Measurements from ENCODE around the gene ITGA11. TPM values are rescaled to one million over a fixed set of nuclear protein-coding genes. Genes with fewer than 3 reads are reported as not detected.

ITGA11 gene
- total and polyA plus RNA-seq, 10 donors = 0.27 to 17.2 (median 5.8) TPM

- 74 to 94% (median 79%) methylated on average over 3 to 6 of the region's 6 CpGs for WGBS, 5 donors
- DNase-seq = peak; percentile 32
- H3K4me3 ChIP-seq = no peak overlapping the region
- no peaks in the 10 kb centered on the region for H3K27me3 ChIP-seq (replicated peaks in 1 of 7)
- no peak overlapping the region for H3K27ac ChIP-seq
- H3K9me3 ChIP-seq = no peaks in the 10 kb centered on the region
- TF ChIP-seq POLR2AphosphoS5 (IDR thresholded peaks at IDR 0.05) (no peak), CTCF (IDR thresholded peaks at IDR 0.05 in 8 of 11, conservative IDR thresholded peaks at IDR 0.05 in 3 of 11) (no peak), POLR2A (IDR thresholded peaks at IDR 0.05) (no peak)
- intact Hi-C loops (cut with DNase I; ENCODE audit: low total_unique reads) = no loop called here
- no peaks in the 10 kb centered on the region for H3K36me3 ChIP-seq
- no peaks in the 10 kb centered on the region for H3K4me1 ChIP-seq
These were observed 113.7 kb downstream of the ITGA11 start for GRCh38 chr15:68318008-68318835.

DNA sequence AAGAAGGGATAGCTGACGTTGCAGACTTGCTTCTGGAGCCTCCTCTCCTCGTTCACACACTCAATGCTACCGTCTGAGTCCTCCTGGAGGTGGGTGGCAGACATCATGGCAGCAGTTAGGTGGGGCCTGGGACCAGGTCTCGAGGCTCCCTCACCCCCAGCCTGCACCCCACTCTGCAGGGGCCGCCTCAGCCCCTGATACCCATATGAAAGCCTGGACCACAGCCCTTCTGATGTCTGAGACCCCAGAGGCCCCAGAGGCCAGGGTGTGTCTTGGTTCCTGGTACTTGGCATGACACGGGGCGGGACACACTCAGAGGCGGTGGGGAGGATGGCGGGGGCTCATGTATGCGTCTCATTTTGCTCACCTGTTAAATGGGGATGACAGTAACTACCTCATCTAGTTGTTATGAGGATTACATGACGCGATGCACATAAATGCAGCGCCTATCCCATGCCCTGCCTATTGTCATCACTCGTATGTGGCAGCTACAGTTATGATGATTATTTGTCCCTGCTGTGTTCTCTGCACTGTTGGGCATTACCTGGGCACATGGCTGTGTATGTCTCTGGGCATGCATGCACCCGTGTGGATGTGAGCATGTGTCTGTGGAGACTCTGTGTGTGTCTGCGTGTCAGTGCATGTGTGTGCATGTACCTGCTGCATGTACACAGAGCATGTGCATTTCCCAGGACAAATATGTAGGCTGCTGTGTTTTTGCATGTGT lies 114.5 kb downstream of the ITGA11 start:
- intact Hi-C loops (cut with DNase I; ENCODE audit: low total_unique reads) = no loop called here
- no peaks in the 10 kb centered on the region for H3K4me1 ChIP-seq
- DNase-seq = peak; percentile 64
- no peaks in the 10 kb centered on the region for H3K9me3 ChIP-seq
- no peak for TF ChIP-seq POLR2AphosphoS5 (IDR thresholded peaks at IDR 0.05)
- no peak for TF ChIP-seq CTCF (IDR thresholded peaks at IDR 0.05 in 8 of 11, conservative IDR thresholded peaks at IDR 0.05 in 3 of 11)
- TF ChIP-seq POLR2A (IDR thresholded peaks at IDR 0.05) = no peak
- 87 to 95% (median 89%) methylated on average over 16 of the region's 16 CpGs for WGBS, 5 donors
- no peaks in the 10 kb centered on the region for H3K27me3 ChIP-seq (replicated peaks in 1 of 7)
- H3K36me3 ChIP-seq = no peaks in the 10 kb centered on the region
- no peak overlapping the region for H3K27ac ChIP-seq
- no peak overlapping the region for H3K4me3 ChIP-seq

DNA sequence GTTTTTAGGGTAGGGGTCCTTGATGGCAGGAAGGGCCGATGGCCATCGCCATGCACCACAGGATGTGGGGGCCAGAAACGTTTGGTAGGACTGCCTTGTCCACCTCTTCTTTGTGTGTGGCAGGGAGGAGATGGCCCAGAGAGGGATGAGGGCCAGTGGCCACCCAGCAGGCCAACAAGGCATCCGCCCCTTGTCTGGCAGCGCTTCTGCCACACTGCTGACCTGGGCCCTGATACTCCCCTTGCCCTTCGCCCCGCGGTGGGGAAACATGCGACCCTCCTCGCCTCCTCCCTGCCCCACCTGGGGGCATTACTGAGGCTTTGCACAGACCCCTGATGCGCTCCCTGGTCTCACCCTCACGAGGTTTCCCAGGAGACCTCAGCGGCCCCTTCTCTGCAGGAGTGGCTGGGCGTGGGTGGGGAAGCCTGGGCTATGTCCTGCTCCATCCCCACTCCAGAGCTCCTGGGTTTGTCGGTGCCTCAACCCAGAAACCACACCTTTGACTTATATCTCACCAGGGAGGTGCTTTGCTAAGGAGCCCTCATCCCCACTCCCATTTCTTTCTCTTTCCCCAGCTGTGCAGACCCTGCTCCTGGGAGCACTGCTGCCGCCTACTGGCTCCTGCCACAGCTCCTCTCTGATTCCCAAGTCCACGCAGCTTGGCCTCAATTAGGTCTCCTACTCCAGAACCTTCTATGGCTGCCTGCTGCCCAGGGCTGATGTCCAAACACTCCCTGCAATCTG lies 115.7 kb downstream of the ITGA11 start:
- TF ChIP-seq CTCF (IDR thresholded peaks at IDR 0.05 in 8 of 11, conservative IDR thresholded peaks at IDR 0.05 in 3 of 11) (no peak), POLR2AphosphoS5 (IDR thresholded peaks at IDR 0.05) (no peak), POLR2A (IDR thresholded peaks at IDR 0.05) (no peak)

More for the DNA sequence above, 115.7 kb downstream of the ITGA11 start:
- Histone ChIP-seq H3K27ac (no peak overlapping the region), H3K4me3 (no peak overlapping the region), H3K36me3 (no peaks in the 10 kb centered on the region), H3K27me3 (replicated peaks in 1 of 7) (no peaks in the 10 kb centered on the region), H3K9me3 (no peaks in the 10 kb centered on the region), H3K4me1 (no peaks in the 10 kb centered on the region)
- peak; percentile 50 for DNase-seq
- intact Hi-C loops (cut with DNase I; ENCODE audit: low total_unique reads) = no loop called here
- 77 to 85% (median 81%) methylated on average over 15 to 17 of the region's 17 CpGs for WGBS, 5 donors

Measured in spleen (tissue), 11 donors.